HUDEP-2 (cell line): ENCODE measurements around the gene ENPP3.

Experiments
- DNase-seq, 76 experiments: peaks; one replicate each; lab custom pipeline; 2025; ENCODE audit not compliant: unreplicated experiment in 76 of 76; lab: John Stamatoyannopoulos, UW

The ENPP3 gene

DNA sequence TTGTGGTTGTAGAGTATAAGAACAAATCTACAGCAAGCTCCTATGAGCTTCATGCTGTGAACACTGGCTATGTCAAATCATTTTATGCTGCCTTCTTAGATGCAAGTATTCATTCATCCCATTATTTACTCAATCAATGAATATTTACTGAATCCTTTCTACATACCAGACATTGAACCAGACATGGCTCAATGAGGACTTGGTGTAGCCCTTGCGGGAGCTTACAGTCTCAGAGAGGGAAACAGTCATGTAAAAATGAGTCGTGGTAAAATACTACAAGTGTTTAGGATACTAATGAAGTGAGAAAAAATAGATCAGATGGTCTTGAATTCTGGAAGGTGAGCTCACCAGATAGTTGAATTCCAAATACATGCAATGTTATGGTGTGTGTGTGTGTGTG lies 125.9 kb downstream of the ENPP3 start:
- DNase-seq: no peak

GRCh38 chr6:131763749-131764148 lies 126.6 kb downstream of the ENPP3 start:
- DNase-seq: no peak

DNA sequence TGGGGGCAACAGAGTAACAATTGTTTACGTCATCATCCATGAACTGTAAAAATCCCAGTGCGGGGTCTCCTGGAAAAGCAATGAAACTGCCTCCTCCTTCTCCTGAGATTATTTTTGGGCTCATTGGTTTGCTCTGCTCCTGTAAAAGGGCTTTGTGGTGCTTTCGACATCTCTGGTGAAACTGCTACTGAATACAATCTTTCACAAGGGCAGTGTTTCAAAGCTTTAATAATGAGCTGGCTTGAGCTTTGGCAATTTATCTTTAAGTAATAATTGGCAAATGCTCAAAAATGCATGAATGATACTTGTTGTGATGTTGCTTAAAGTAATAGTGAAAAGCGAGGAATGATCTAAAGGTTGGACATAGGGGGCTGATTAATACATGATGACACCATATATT lies 127.2 kb downstream of the ENPP3 start:
- DNase-seq: no peak

DNA sequence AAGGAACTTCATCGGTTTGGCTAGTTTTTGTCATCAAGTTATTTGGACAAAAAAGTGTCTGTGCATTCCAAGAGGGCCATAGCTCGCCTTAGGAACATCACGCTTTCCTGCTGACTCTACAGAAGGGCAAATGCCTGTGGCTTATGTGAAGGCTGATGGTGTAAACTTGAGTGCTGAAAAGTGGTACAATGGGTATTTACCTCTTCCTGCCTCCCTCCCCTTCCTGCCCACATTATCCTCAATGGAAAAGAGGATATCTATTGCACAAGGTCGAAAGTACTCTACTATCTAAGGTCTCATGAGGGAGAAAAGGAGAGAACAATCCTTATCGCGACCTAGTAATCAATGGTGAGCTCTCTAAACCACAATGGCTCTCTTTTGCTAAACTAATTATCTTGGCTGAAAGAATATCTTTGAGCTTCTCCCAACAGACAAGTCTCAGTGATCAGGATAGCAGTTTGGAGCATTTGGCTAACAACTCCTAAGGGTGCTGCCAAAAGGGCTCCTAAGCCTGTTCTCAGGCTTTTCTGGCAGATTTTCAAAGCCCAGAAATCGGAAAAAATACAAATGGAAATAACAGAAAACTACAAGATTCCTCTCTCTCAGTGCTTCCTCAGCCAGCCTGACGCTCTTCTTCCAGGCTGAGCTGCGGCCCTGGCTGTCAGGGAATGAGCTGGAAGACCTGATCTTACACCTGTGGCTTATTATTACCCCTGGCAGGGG lies 128.1 kb downstream of the ENPP3 start:
- no peak for DNase-seq

DNA sequence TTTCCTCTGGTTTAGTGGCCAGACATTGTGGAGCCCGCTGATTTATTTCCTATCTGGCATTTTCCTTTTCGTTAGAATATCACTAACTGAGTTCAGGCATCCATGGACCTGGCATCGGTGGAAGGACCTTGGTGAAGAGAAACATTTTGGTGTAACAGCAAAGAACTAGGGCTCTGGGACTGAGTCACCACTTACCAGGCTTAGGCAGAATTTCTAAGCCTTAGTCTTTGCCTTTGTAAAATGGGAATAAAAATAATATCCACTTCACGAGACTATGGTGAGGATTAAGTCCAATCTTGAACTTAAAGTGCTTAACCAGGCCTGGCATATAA lies 128.7 kb downstream of the ENPP3 start:
- no peak for DNase-seq

GRCh38 chr6:131766631-131767030 lies 129.5 kb downstream of the ENPP3 start:
- no peak for DNase-seq

GRCh38 chr6:131768964-131769363 lies 131.9 kb downstream of the ENPP3 start:
- no peak for DNase-seq

- no peak for DNase-seq
Observed at GRCh38 chr6:131769385-131770141, 132.5 kb downstream of the ENPP3 start.

GRCh38 chr6:131770776-131771175 lies 133.7 kb downstream of the ENPP3 start:
- DNase-seq: no peak

GRCh38 chr6:131773284-131773950 lies 136.3 kb downstream of the ENPP3 start:
- DNase-seq: no peak

- DNase-seq: no peak
Observed at GRCh38 chr6:131775886-131776285, 138.8 kb downstream of the ENPP3 start.

GRCh38 chr6:131776985-131777384 lies 139.9 kb downstream of the ENPP3 start:
- DNase-seq: no peak

DNA sequence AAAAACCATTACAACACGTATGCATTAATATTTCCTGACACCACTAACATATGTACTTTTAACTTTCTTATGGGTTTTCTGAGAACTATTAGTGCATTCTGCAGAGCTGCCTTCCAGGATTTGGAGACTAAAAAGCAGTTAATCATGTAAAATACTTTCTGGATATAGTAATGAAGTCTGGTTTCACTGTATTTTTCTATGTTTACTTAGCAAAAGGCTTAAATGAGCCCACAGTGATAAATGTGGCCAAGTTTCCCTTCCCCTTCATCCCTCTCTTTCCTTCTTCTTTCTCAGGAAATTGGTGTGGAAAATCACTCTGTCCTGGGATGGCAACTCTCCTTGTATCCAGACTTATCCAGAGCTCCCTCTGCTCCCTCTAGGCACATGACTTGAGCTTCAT lies 141.1 kb downstream of the ENPP3 start:
- no peak for DNase-seq

DNA sequence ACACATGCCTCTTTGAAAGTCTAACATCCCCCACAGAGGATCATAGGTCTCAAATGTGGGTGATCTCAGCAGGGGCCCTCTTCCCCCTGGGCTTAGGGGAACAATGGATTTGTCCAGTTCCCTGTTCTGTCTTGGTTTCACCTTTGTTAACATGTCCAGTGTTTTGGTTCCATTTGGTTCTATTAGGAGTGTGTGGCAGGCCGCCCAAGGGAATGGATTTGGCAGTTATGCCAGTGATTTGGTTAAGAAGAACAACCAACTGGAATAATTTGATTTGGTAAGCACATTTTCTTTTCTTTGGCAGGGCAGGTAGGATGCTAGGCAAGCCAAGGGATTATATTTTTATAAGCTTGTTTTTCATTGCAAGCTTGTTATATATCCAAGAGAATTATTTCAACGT lies 142.2 kb downstream of the ENPP3 start:
- DNase-seq: no peak

- no peak for DNase-seq
Observed at GRCh38 chr6:131780600-131780999, 143.5 kb downstream of the ENPP3 start.

DNA sequence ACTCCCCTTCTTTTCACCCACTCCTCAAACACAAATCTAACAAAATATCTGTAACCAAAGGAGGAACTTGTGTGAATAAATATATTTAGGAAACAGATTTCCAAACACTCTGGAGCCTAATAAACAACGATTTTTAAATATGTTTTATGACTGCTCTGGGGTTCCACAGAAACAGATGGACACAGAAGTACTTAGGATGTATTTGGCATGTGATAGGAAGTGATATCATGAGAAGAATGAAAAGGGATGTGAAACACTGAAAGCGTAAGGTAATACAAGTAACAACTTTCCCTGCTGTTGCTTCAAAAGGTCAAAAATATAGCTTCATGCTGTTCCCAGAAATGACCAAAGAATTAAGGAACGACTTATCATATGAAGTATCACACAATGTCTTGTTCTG lies 144.6 kb downstream of the ENPP3 start:
- DNase-seq: no peak

- peak in 2 of 76 experiments; percentile 10 to 13 for DNase-seq
Observed at GRCh38 chr6:131782764-131783163, 145.7 kb downstream of the ENPP3 start.

DNA sequence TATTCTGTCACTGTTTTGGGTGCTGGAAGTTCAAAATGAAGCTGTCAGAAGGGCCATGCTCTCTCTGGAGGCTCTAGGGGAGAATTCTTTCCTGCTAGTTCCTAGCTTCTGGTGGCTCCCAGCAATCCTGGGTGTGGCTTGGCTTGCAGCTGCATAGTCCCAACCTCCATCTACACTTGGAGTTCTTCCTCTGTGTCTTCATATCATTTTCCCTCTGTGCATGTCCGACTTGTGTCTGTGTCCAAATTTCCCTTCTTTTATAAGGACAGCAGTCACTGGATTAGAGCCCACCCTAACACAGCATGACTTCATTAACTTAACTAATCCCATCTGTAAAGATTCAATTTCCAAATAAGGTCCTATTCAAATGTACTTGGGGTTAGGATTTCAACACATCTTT lies 147.5 kb downstream of the ENPP3 start:
- DNase-seq: no peak

GRCh38 chr6:131787079-131787478 lies 150.0 kb downstream of the ENPP3 start:
- no peak for DNase-seq

DNA sequence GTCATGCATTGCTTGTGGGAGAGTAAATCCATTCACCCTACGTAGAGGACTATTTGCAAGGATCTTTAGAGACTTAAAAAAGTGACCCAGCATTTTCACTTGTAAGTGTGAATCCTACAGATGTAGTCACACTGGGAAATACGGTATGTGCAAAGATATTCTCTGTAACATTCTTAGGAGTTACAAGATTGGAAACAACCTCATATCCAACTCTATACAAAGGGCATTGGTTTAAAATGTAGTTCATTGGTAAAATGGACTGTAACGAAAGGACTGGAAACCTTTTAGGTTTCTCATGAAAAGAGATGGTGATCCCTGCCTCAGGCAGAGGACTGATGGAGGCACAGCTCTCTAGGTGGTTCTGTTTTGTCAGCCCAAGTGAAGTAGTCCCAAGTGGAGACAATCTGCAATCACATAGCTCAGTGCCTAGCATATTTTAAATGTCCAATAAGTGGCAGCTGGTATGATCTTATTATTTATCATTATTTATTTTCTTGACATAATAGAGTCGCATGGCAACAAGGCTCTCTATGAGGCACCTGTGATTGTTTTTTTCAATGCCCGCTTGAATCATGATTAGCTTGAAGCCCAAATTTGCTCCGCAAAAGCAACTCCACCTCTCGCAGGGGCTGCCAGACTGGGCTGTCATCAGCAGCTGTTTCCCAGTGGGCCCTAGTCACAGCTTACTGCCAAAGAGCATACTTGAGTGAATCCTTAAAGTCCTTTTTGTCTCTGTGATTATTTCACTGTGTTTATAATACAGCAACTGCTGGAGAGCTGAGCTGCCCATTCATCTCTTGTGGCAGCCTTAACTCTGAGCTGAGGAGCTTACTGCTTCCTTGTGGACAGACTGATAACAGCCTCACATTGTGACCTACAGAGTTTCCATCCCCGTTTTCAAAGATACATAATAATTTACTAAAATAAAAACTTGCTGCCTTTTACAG lies 150.9 kb downstream of the ENPP3 start:
- no peak for DNase-seq

DNA sequence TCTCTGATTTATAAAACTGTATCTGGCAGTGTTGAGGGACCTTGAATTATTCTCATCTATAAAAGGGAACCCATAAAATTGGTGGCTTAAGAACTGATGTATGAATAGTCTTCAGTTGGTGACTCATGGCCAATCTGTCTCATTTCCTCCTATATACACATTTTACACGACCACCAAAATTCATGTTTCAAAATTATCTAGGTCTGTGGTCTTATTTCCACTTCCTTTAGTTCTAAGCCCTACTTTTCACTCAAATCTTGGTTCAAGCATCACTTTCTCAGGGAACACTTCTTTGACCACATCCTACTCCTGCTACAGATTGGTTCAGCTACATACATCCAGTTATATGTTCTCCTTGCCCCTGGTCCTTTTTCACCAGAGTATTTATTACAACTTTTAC lies 152.1 kb downstream of the ENPP3 start:
- no peak for DNase-seq
